HG02943 (cell line): Measurements from ENCODE around the gene RNF217.

Experiments
- ATAC-seq: cut with Tn5 transposase; IDR thresholded peaks from one replicate; pipeline ENCODE4 v1.9.1; 2021; ENCODE audit warnings: mild to moderate bottlenecking, low read depth, moderate library complexity; ENCODE audit not compliant: unreplicated experiment

Gene RNF217

DNA sequence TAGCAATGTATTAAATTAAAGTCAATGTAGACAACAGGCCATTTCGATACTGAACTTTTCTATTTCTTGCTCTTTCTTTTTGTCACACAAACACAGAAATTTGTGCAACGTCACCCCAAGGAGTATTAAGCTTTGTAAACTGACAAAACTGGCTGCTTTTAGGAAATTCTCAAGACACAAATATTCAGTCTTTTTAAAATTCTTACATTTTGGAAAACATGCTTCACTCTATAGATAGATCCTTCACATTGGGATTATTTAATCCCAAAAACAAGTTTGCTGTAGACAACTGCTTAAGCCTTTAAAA, 121.4 kb downstream of the RNF217 start:
- no peak for ATAC-seq

DNA sequence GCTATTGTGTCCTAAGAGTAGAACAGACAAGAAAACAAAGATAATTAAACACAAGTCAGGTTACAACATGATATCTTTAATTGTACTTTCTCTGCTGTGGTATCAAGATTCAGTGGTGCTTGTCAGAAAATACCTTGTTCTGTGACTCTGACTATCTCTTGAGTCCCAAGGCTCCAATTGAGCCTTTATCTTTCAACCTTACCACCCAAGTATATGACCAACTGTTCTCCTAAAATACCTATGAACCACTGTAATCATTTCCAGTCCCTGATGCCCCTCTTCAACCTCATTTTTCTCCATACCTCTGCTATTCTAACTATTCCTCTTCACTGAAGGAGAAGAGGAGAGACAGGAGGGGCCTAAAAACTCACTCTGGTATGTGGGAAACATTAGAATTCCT, 124.5 kb downstream of the RNF217 start:
- ATAC-seq, result no peak

DNA sequence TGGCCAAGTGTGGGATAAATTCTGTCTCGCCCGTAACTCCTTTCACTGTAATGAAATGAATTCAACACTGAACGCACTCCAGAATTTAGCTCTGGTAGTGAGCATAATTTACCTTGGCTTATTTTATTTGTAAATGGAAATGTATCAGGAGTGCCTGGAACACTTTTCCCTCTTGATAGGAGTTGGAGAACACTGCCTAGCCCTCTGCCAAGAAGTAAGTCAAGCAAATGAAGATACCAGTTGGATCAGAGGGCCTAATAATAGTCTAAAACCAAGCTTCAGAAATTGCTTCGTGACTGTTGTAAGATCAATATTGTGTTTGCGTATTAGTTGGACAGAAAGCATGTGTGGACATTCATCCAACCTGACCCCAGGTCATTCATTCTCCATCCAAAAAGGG, 126.7 kb downstream of the RNF217 start:
- no peak for ATAC-seq

DNA sequence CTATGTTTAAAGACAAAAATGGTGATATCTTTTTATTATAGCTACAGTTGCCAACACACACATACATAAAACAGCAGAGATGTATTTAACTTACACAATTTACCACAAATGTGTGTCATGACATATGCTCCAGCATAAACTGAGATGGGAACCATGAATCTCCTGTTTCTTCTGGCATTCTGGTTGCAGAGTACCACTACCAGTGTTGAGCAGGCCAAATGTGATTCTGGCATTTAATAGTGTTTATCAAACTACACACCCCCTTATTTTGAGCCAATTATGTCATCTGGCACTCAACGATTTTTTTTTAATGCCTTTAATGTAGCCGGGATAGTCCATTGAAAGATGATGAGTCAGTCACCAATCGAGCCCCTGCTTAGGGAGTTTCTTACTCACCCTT, 132.3 kb downstream of the RNF217 start:
- no peak for ATAC-seq

DNA sequence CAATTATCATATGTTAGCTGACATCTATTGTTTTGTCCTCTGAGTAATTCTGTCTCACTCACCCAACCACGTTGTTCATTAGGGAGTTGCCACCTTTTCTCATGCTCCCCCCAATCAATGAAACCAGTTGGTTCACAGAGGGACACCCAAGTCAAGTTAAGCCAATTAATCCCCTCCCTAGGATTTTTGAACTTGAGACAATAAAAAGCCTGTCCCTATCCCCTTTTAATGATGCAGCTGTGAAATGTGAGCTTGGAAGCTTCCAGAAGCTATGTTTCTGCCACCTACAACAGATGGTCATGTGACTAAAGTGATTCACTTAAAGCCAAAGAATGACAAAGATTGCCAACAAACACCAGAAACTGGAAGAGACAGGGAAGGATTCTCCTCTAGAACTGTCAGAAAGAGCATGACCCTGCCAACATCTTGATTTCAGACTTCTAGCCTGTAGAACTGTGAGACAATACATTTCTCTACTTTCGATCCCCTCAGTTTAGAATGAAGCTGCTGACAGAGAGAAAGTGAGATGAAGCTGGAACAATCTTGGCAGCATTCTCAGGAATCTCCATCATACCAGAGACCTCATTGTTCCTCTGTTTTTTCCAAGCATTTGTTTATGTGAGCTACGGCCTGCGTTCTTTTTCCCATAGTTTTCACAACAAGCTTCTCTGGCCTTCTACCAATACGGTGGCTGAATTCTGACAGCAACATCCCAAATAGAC, 133.5 kb downstream of the RNF217 start:
- ATAC-seq, result no peak

DNA sequence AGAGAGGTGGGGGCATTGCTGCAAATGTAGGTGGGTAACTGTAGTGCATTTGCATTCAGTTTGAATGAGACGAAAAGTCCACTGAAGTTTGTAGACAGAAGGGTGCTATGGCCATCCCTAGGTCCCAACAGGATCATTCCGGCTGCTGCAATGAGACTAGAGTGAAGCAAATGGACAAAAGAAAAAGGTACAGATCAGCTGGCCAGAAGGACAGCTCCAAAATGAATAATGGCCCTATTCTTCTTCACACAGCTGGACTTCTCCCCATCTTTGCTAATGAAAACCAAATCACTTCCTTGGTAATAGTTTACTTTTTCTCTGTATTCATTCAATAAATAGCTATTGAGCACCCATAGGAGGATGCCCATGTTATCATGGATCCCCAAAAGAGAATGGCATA, 134.9 kb downstream of the RNF217 start:
- ATAC-seq, result no peak

DNA sequence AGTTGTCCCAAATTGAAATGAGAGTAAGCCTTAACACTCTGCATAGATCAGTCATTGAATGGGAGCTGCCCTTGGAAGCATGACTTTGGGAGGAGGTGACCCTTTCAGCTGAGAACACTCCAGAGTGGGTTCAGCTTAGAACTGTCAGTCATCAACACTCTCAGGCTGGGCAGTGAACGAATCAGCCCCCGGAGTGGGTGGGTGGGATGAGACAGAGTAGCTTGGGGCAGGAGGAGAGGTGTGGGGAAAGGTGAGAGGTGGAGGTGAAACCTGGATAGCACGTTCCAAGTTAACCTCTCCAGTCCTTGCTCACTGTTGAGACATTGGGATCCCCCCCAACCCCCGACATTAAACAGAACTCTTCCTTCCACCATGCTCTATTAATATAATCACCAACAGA, 136.0 kb downstream of the RNF217 start:
- ATAC-seq, result no peak

DNA sequence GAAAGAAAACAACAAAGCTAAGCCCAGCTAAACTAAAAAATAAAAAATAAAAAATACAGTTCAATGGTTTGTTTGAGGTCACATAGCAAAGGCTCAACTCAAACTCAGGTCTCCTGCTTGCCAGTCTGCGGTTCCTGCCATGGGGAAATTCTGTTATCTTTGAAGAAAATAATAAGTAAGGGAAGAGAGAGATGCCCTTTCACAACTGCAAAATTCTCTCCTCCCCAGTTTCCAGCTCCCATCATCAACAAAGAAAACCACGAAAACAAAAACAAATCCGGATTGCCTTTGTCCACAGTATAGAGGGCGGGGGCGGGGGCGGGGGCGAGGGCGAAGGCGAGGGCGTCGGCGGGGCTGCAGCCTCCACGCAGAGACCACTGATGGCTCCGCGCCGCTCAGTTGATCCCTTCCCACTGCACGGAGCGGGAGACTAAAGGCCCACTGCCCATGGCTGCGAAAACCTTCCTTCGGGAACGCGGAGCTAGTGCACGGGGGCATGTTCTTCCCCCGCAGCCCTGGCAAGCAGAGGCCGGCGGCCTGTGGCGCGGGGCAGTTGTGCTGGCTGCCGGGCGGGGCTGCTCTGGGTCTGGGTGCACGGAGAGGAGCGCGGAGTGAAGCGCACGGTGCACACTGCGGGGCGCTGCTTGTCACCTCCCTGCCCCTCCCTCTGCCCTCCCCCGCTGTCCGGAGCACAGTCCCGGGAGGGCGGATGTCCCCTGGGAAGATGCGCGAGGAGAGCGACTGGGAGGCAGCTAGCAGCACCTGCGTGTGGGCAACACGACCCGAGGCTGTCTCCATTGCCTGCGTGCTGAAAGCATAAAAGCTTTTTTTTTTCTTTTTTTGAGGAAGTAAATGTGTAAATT, 137.2 kb downstream of the RNF217 start:
- ATAC-seq, result peak; percentile 80

DNA sequence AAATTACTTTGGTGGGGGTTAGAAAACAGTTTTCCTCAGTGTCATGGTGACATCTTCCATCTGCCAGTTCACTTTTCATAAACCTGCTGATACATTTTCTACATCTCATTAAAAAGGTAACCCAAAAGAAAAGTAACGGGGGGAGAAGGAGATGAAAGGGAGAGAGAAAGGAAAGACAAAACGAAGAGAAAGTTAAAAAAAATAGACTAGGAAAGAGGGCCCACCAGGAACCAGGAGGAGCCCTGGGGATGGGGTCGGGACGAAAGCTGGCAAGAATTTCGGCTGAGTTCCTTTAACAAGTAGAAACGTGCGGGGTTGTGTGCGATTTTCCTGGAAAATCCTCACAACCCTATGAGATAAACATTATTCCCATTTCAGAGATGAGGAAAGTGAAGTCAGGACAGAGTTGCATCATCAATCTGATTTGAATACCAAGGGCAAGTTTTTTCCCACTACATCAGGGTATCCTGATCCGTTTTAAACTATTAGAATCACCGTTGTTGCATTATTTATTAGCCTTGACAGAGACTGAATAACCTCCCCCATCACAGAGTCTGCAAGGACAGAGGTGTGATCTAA, 137.9 kb downstream of the RNF217 start:
- no peak for ATAC-seq

DNA sequence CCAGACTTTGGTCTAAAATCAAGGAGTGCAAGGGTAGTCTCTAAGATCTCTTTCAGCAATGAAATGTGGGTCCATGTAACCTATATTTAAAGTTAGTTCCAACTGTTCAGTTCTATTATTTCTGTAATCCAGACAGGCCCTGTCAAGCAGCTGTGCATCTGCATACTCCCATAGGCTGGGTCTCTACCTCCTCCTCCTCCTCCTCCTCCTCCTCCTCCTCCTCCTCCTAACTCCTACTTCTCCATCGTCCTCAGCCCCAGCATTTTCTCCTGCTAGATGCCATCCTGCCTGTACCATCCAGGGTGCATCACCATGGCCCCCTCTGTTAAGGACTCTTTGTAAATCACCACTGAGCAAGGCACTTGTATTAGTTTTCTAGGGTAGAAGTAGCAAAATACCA, 138.9 kb downstream of the RNF217 start:
- no peak for ATAC-seq

DNA sequence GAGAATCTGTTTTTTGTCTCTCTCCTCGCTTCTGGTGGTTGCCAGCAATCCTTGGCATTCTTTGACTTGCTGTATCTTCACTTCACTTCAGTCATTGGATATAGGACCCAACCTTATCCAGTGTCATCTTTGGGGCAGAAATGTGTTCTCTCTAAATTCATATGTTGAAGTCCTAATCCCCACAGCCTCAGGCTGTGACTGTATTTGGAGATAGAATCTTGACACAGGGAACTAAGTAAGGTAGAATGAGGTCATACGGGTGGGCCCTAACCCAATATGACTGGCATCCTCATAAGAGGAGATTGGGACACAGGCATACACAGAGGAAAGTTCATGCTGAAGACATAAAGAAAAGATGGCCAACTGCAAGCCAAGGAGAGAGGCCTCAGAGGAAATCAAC, 139.4 kb downstream of the RNF217 start:
- ATAC-seq, result no peak

DNA sequence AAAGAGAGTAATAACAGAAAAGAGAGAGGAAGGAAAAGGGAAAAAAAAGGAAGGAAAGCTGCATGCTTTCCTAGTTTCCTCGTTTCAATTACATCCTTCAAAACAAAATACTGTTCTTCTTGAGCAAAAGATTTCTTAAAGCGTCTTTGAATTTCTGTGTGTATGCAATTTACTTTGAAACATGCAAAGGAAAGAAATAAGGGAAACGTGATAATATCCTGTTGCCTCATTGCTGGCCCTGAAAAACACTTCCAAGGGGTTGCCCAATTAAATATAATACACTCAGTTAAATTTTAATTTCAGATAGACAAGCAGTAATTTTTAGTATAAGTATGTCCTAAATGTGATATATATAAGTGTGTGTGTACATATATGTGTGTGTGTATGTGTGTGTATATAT, 140.2 kb downstream of the RNF217 start:
- no peak for ATAC-seq

DNA sequence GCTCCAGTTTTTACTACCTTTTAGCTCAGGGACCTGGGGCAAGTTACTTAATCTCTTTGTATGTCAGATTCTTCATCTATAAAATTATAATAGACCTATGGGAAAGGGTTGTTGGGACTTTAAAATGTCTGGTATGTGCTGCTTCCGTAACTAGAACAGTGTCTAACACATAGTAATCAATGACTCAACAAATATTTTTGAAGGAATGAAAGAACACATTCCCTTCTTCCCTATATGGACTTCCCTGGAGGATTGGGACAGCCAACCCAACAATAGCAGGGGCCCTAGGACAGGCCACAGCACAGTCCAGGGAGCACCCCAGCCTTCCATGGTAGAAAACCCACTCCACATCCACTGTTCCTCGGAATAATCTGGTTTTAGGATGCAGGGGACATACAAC, 140.7 kb downstream of the RNF217 start:
- ATAC-seq, result no peak

DNA sequence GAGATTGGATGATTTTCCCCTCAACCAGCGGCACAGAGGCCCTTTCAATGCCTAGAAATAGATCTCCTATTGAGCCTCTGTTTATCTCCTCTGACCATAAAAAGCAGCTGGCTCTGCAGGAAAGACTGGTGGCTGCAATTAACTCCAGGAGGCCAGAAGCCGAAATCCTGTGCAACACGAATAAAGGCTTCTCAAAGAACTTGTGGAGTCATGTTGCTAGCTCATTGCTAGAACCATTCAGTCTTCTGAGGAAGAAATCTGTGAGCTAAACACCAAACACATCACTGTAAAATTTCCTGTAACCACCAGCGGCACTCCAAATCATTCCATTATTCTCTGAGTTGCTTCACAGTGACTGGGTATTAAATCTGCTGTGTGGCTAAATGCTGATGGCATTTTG, 142.2 kb downstream of the RNF217 start:
- ATAC-seq, result no peak

DNA sequence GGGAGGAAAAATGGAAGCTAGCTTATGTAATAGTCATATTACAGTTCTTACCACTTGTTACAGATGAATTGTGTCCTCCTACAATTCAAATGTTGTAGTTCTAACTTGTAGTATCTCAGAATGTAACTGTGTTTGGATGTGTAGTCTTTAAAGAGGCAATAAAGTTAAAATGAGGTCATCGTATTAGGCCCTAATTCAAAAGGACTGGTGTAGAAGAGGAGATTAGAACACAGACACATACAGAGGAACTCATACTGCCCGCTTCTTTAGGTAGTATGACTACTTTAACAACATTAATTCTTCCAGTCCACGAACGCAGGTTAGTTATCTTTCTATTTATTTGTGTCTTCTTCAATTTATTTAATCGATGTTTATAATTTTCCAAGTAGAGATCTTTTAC, 144.8 kb downstream of the RNF217 start:
- ATAC-seq, result no peak

DNA sequence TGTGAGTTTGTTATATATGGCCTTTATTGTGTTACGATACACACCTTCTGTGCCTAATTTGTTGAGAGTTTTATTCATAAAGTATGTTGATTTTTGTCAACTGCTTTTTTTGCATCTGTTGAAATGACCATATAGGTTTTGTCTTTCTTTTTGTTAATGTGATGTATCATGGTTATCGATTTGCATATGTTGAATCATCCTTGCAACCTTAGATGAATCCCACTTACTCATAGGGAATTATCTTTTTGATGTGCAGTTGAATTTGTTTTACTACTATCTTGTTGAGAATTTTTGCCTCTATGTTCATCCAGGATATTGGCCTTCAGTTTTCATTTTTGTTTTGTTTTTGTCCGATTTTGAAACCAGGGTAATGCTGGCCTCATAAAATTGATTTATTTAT, 145.7 kb downstream of the RNF217 start:
- no peak for ATAC-seq

DNA sequence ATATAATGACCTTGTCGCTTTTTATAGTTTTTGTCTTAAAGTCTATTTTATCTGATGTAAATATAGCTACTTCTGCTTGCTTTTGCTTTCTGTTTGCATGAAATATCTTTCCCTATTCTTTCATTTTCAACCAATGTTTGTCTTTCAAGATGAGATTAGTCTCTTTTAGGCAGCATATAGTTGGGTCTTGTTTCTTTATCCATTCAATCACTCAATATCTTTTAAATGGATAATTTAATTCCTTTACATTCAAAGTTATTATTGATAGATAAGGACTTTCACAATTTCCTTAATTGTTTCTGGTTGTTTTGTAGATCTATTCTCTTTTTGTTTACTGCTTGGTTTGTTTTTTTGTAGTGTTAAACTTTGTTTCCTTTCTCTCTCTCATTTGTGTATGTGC, 147.8 kb downstream of the RNF217 start:
- ATAC-seq, result no peak

DNA sequence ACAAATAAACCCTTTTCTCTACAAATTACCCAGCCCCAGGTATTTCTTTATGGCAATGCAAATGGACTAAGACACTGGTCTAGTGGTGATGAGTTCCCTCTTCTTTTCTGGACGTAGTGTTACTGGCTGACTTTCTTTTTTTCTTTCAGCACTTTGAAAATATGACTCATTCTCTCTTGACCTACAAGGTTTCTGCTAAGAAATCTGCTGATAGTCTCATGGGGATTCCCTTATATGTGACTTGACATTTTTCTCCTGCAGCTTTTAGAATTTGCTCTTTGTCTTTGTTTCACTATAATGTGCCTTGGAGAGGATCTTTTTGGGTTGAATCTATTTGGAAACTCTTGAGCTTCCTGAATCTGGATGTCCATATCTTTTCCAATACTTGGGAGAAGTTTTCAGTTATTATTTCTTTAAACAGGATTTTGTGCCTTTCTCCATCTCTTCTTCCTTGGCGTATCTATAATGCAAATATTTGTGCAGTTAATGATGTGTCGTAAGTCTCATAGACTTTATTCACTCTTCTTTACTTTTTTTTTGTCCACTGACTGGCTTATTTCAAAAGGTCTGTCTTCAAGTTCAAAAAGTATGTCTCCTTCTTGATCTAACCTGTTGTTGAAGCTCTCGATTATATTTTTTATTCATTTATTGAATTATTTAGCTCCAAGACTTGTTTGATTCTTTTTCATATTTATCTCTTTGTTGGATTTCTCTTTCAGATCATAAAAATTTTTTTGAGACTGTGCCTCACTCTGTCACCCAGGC, 149.2 kb downstream of the RNF217 start:
- no peak for ATAC-seq

DNA sequence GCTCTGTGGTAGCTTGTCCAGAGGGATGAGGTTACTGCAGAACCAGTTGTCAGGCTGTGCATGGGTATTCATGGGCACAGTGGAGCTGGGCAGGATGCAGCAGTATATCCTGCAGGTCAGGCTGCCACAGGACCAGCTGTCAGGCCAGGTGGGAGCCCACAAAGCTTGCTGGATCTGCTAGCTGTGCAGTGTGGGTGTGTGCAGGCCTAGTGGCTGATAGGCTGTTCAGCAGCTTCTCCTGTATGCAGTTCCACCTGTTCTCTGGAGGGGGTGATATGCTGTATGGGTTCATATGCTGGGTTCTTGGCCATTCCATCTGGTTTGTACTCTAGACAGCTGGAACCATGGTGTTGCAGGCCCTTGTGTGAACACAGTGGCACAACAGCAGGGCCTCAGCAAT, 150.7 kb downstream of the RNF217 start:
- no peak for ATAC-seq

DNA sequence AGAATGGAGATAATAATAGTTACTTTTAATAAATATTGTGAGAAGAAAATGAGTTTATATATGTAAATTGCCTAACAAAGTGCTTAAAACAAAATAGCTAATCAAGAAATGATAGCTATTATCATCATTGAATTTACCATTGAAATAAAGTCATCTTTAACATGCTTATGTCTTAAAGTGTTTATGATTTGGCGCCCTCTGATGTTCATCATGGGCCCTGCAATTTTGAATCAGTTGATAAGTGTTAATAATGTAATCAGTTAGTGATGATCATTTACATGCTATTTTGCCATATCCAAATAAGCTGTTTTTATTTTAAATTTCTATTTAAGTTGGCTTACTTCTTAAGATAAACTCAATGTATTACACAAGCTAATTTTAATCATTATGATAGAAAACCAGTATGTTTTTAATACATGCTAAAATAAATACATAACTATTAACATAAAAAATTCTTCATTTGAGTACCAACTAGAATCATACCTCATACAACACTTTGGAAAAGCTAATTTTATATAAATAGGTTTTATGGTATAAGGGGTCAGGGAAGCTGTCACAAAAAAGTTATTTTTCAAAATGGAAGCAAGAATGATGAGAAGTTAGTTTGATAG, 152.1 kb downstream of the RNF217 start:
- ATAC-seq, result no peak

DNA sequence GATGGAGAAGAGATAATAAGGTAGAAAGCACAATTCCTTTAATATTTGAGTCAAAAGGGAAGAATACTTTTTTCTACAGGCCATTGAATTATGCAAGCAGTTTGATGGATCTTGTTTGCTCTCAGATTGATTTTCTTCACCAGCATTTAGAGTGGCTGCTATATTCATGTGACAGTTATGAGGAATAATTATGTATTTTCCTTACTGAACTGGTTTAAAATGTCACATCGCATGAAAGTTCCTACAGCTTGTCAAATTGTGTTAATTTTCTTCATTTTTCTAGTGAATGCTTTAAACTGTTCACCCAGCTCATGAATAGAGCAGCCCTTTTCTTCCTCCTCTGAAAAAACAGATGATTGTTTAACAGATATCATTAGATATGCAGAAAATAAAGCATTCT, 153.9 kb downstream of the RNF217 start:
- no peak for ATAC-seq
